ENCODE results near the gene ZNF106. TPM values are rescaled to one million over a fixed set of nuclear protein-coding genes. Genes with fewer than 3 reads are reported as not detected.
A peak's percentile ranks its signal among the peaks of the same experiment; 100 is the strongest.

Gene ZNF106
- total RNA-seq, 1 donor from 2014 or later: 62.1 TPM

GRCh38 chr15:42495361-42496212, 4.6 kb upstream of the ZNF106 start, which contains the start of gene SNAP23:
TSS of gene SNAP23 (plus strand) at chr15:42495634. CDS start at chr15:42511847, 16,213 bp downstream.
- Mint-ChIP-seq H3K9me3 (no peaks in the 10 kb centered on the region), H3K27me3 (no peaks in the 10 kb centered on the region), H3K27ac (peak within 1 kb of the TSS; percentile 95), H3K4me3 (peak within 1 kb of the TSS; percentile 97), H3K36me3 (ENCODE audit: low read depth) (peaks cover 11% of the 10 kb centered on the region), H3K4me1 (peaks cover 62% of the 10 kb centered on the region)
- intact Hi-C loops (cut with micrococcal nuclease): loop anchor here (10.0 kb wide), 2 partner anchors 291 to 429 kb away; partner anchors contain the start of genes TTBK2 and VPS39
- DNase-seq: peak; percentile 96

GRCh38 chr15:42494998-42495360, 4.0 kb upstream of the ZNF106 start:
- Mint-ChIP-seq H3K27me3 (no peaks in the 10 kb centered on the region), H3K9me3 (no peaks in the 10 kb centered on the region), H3K4me1 (peaks cover 59% of the 10 kb centered on the region), H3K27ac (peak overlapping the region; percentile 95), H3K4me3 (peak overlapping the region; percentile 97), H3K36me3 (ENCODE audit: low read depth) (peaks cover 6% of the 10 kb centered on the region)
- DNase-seq: peak; percentile 75
- intact Hi-C loops (cut with micrococcal nuclease): loop anchor here (10.0 kb wide), 2 partner anchors 290 to 430 kb away; partner anchors contain the start of genes TTBK2 and VPS39

- Mint-ChIP-seq H3K9me3 (no peaks in the 10 kb centered on the region), H3K4me1 (peaks cover 55% of the 10 kb centered on the region), H3K27ac (no peak overlapping the region), H3K4me3 (peak overlapping the region; percentile 41), H3K36me3 (ENCODE audit: low read depth) (peaks cover 1% of the 10 kb centered on the region), H3K27me3 (no peaks in the 10 kb centered on the region)
- intact Hi-C loops (cut with micrococcal nuclease): loop anchor here (10.0 kb wide), 2 partner anchors 289 to 431 kb away; partner anchors contain the start of genes TTBK2 and VPS39
- DNase-seq: no peak
Measured at GRCh38 chr15:42493679-42494078, 2.7 kb upstream of the ZNF106 start.

GRCh38 chr15:42491539-42492225, 741 bp upstream of the ZNF106 start:
- intact Hi-C loops (cut with micrococcal nuclease): loop anchor here (1.0 to 10.0 kb wide), 4 partner anchors 58 to 433 kb away; partner anchors contain the start of genes GANC, TMEM87A, TTBK2 and VPS39
- H3K4me3 Mint-ChIP-seq: peak overlapping the region; percentile 96
- H3K9me3 Mint-ChIP-seq: no peaks in the 10 kb centered on the region
- peaks cover 7% of the 10 kb centered on the region for H3K36me3 Mint-ChIP-seq (ENCODE audit: low read depth)
- peaks cover 52% of the 10 kb centered on the region for H3K4me1 Mint-ChIP-seq
- peak overlapping the region; percentile 99 for H3K27ac Mint-ChIP-seq
- no peak for DNase-seq
- H3K27me3 Mint-ChIP-seq: no peaks in the 10 kb centered on the region

GRCh38 chr15:42490291-42490670, 660 bp downstream of the ZNF106 start:
- peaks cover 9% of the 10 kb centered on the region for H3K36me3 Mint-ChIP-seq (ENCODE audit: low read depth)

GRCh38 chr15:42483677-42484076, 7.3 kb downstream of the ZNF106 start:
- intact Hi-C loops (cut with micrococcal nuclease): no loop called here
- Mint-ChIP-seq H3K9me3 (no peaks in the 10 kb centered on the region), H3K27ac (peak overlapping the region; percentile 11), H3K36me3 (ENCODE audit: low read depth) (peaks cover 27% of the 10 kb centered on the region), H3K4me1 (peaks cover 23% of the 10 kb centered on the region), H3K4me3 (no peak overlapping the region), H3K27me3 (no peaks in the 10 kb centered on the region)
- no peak for DNase-seq

More at GRCh38 chr15:42490291-42490670, 660 bp downstream of the ZNF106 start:
- H3K27me3 Mint-ChIP-seq: no peaks in the 10 kb centered on the region
- peaks cover 40% of the 10 kb centered on the region for H3K4me1 Mint-ChIP-seq
- peak overlapping the region; percentile 99 for H3K27ac Mint-ChIP-seq
- no peak for DNase-seq
- H3K4me3 Mint-ChIP-seq: peak overlapping the region; percentile 96
- no peaks in the 10 kb centered on the region for H3K9me3 Mint-ChIP-seq
- intact Hi-C loops (cut with micrococcal nuclease): loop anchor here (10.0 kb wide), 2 partner anchors 285 to 435 kb away; partner anchors contain the start of genes TTBK2 and VPS39

- DNase-seq: no peak
- H3K27ac Mint-ChIP-seq: no peak overlapping the region
- no peaks in the 10 kb centered on the region for H3K9me3 Mint-ChIP-seq
- peaks cover 16% of the 10 kb centered on the region for H3K4me1 Mint-ChIP-seq
- no peaks in the 10 kb centered on the region for H3K27me3 Mint-ChIP-seq
- no peak overlapping the region for H3K4me3 Mint-ChIP-seq
- intact Hi-C loops (cut with micrococcal nuclease): no loop called here
- H3K36me3 Mint-ChIP-seq (ENCODE audit: low read depth): peaks cover 25% of the 10 kb centered on the region
Measured at GRCh38 chr15:42482701-42483100, 8.2 kb downstream of the ZNF106 start.

- no peaks in the 10 kb centered on the region for H3K27me3 Mint-ChIP-seq
- peaks cover 8% of the 10 kb centered on the region for H3K4me1 Mint-ChIP-seq
- intact Hi-C loops (cut with micrococcal nuclease): loop anchor here (5.0 kb wide), 1 partner anchor 198 kb away; no protein-coding TSS in a partner anchor
- H3K4me3 Mint-ChIP-seq: no peak overlapping the region
- no peak overlapping the region for H3K27ac Mint-ChIP-seq
- DNase-seq: no peak
- H3K9me3 Mint-ChIP-seq: no peaks in the 10 kb centered on the region
- H3K36me3 Mint-ChIP-seq (ENCODE audit: low read depth): peaks cover 8% of the 10 kb centered on the region
Measured at GRCh38 chr15:42474827-42475226, 16.1 kb downstream of the ZNF106 start.

GRCh38 chr15:42471002-42471401, 19.9 kb downstream of the ZNF106 start:
- Mint-ChIP-seq H3K27ac (no peak overlapping the region), H3K9me3 (no peaks in the 10 kb centered on the region), H3K27me3 (no peaks in the 10 kb centered on the region), H3K4me3 (no peak overlapping the region), H3K36me3 (ENCODE audit: low read depth) (peaks cover 12% of the 10 kb centered on the region), H3K4me1 (peaks cover 8% of the 10 kb centered on the region)
- DNase-seq: no peak
- intact Hi-C loops (cut with micrococcal nuclease): loop anchor here (1.0 to 5.0 kb wide), 2 partner anchors 179 to 194 kb away; no protein-coding TSS in a partner anchor

GRCh38 chr15:42465520-42466259, 25.3 kb downstream of the ZNF106 start:
- H3K27me3 Mint-ChIP-seq: no peaks in the 10 kb centered on the region
- H3K4me3 Mint-ChIP-seq: no peak overlapping the region
- intact Hi-C loops (cut with micrococcal nuclease): no loop called here
- no peak for DNase-seq
- peaks cover 19% of the 10 kb centered on the region for H3K36me3 Mint-ChIP-seq (ENCODE audit: low read depth)
- no peaks in the 10 kb centered on the region for H3K9me3 Mint-ChIP-seq
- no peak overlapping the region for H3K27ac Mint-ChIP-seq
- peaks cover 3% of the 10 kb centered on the region for H3K4me1 Mint-ChIP-seq

- Mint-ChIP-seq H3K4me1 (peaks cover 7% of the 10 kb centered on the region), H3K36me3 (ENCODE audit: low read depth) (peaks cover 15% of the 10 kb centered on the region), H3K4me3 (no peak overlapping the region), H3K9me3 (no peaks in the 10 kb centered on the region), H3K27me3 (no peaks in the 10 kb centered on the region), H3K27ac (no peak overlapping the region)
- DNase-seq: no peak
- intact Hi-C loops (cut with micrococcal nuclease): no loop called here
Measured at GRCh38 chr15:42461261-42461660, 29.7 kb downstream of the ZNF106 start.

GRCh38 chr15:42457445-42458442, 33.2 kb downstream of the ZNF106 start:
- no peak overlapping the region for H3K27ac Mint-ChIP-seq
- intact Hi-C loops (cut with micrococcal nuclease): no loop called here
- H3K4me3 Mint-ChIP-seq: no peak overlapping the region
- H3K9me3 Mint-ChIP-seq: no peaks in the 10 kb centered on the region
- no peak for DNase-seq
- peaks cover 7% of the 10 kb centered on the region for H3K4me1 Mint-ChIP-seq
- H3K27me3 Mint-ChIP-seq: no peaks in the 10 kb centered on the region
- peaks cover 4% of the 10 kb centered on the region for H3K36me3 Mint-ChIP-seq (ENCODE audit: low read depth)
